Measurements from ENCODE around the gene COL18A1. TPM values are rescaled to one million over a fixed set of nuclear protein-coding genes. Genes with fewer than 3 reads are reported as not detected.

The COL18A1 gene
- total and polyA plus RNA-seq, 5 experiments from 2014 or later = 1.5 to 22.2 (median 9.9) TPM

DNA sequence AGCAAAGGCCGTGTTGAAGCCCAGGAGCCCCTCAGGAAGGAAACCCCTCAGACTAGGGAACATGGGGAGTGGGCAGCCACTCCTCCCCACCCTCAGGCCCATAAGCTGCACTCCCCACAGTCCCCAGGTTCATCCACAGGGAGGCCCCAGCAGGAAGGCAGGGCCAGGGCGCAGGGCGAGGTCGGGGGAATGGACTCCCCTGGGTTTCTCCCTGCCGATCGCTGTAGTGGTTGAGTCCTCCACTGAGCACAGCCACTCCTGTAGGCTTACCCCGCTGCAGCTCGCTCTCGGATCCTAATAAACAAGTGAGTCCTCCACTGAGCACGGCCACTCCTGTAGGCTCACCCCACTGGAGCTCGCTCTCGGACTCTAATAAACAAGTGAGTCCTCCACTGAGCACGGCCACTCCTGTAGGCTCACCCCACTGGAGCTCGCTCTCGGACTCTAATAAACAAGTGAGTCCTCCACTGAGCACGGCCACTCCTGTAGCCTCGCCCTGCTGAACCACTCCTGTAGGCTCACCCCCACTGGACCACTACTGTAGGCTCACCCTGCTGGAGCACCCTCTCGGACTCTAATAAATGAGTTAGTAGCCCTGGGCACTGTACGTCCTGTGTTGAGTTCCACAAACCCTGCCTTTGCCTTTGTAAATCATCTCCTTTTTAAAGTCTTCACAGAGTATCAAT, 16.2 kb upstream of the COL18A1 start:
- no peak overlapping the region for H3K4me3 Mint-ChIP-seq
- peaks cover 0 to 1% (median 0%) of the 10 kb centered on the region in 4 donors for H3K4me1 Mint-ChIP-seq
- POLR2A ChIA-PET = no interaction called here
- peak in 1 of 10 donors; percentile 49 for DNase-seq
- H3K27me3 Mint-ChIP-seq = peaks cover 0 to 29% (median 6%) of the 10 kb centered on the region in 5 donors
- ATAC-seq = no peak
- no peak overlapping the region for H3K27ac Mint-ChIP-seq
- no peaks in the 10 kb centered on the region for H3K36me3 Mint-ChIP-seq
- no peaks in the 10 kb centered on the region for H3K9me3 Mint-ChIP-seq

DNA sequence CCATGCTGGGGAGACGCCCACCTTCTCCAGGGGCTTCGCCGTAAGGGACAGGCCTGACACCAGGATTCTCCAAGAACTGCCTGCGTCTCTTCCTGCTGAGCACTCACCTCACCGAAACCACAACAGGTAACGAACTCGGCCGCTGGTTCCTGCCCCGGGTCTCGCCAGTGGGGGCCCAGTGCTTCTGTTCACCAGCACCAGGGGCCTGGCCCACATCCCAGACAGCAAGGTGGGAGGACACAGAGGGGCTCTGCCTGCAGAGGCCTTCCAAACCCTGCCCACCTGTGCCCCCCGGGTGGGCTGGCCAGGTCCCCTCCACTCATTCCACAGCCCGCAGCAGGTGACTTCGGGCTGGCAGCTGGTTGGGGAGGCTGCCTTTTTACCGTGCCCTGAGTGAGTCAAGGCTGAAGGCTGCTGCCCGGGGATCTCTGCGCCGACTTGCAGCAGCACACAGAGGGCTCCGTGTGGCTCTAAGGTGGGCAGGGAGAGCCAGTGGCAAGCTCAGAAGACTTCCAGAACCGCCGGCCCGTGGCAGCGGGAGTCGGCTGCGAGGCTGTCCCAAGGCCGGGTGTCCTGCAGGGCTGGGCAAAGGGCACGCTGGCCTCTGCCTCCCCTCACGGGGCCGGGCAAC, 14.7 kb upstream of the COL18A1 start:
- Mint-ChIP-seq H3K27ac (no peak overlapping the region), H3K27me3 (peaks cover 0 to 21% (median 4%) of the 10 kb centered on the region in 5 donors), H3K4me1 (peaks cover 0 to 1% (median 0%) of the 10 kb centered on the region in 4 donors), H3K9me3 (no peaks in the 10 kb centered on the region), H3K4me3 (no peak overlapping the region), H3K36me3 (no peaks in the 10 kb centered on the region)
- POLR2A ChIA-PET = no interaction called here
- no peak for ATAC-seq
- DNase-seq = peak in 1 of 10 donors; percentile 30

DNA sequence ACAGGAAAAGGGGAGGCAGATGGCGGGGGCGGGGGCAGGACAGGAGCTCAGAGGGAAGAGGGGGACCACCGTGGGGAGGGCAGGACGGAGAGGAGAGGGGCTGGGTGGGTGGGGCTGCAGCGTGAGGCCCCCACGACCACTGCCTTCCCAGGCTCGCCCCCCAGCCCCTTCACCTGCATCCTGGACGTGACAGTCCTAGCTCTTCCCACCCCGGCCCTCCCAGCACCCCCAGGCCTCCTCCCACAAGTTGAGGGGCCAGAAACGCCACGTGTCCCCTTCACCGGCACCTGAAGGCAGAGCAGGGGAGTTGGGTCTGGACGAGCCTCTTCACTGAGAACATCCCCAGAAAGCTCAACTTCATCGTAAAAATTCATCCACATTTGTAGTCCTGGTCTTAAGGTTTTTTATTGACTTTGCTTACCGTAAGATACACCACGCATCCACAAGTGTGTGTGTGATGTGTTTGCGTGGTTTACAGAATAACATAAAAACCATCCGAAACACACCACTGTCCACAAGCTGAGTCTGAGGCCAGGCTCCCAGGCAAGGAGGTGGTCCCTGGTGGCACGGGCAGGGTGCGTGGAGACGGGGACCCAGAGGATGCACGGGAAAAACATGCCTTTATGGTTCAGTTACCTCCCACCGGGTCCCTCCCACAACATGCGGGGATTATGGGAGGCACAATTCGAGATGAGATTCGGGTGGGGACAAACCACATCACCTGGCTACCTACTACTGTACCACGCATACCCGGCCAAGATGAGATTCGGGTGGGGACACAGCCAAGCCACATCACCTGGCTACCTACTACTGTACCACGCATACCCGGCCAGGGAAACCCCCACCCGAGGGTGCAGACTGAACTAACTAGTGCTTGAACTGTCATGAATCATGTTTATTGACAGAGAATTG, 13.9 kb upstream of the COL18A1 start:
- no peak overlapping the region for H3K4me3 Mint-ChIP-seq
- no peak overlapping the region for H3K27ac Mint-ChIP-seq
- H3K9me3 Mint-ChIP-seq = no peaks in the 10 kb centered on the region
- H3K36me3 Mint-ChIP-seq = no peaks in the 10 kb centered on the region
- H3K4me1 Mint-ChIP-seq = peaks cover 0 to 1% (median 0%) of the 10 kb centered on the region in 4 donors
- peaks cover 0 to 15% (median 0%) of the 10 kb centered on the region in 5 donors for H3K27me3 Mint-ChIP-seq
- POLR2A ChIA-PET = no interaction called here
- ATAC-seq (no peak), DNase-seq (peak in 1 of 10 donors; percentile 35)

DNA sequence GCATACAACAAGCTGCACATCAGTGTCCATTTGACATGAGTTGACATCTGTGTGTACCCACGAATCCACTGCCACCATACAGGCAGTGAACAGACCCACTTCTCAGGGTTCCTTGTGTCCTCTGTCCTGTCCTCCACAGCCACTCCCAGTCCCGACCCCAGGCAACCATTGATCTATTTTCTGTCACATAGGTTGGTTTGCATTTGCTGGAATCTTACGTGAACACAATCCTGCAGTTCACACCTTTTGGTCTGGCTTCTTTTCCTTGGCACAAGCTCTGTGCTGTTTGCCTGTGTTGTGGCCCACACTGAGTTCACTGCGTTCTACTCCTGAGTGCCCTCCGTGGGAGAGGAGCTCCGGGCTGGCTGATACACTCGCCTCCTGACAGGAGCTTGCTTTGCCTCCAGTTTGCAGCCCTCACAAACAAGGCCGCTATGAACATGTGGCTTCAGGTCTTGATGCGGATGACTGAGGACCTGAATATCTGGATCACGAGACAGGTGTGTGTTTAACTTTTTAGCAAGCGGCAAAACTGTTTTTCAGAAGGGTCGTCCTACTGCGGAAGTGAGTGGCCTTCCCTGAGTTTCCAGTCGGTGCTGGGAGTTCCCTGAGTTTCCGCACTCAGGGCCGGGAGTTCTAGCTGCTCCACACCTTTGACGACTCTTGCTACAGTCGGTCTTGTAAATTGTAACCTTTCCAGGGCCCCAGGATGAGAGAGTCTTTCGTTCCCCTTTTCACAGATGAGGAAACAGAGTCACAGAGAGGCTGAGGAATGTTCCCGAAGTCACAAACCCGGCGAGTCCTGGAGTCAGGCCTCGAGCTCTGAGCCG, 13.0 kb upstream of the COL18A1 start:
- peaks cover 0 to 19% (median 0%) of the 10 kb centered on the region in 5 donors for H3K27me3 Mint-ChIP-seq
- H3K27ac Mint-ChIP-seq = peak overlapping the region in 1 of 10 donors; percentile 44
- H3K9me3 Mint-ChIP-seq = no peaks in the 10 kb centered on the region
- H3K4me3 Mint-ChIP-seq = no peak overlapping the region
- DNase-seq (peak in 1 of 10 donors; percentile 55), ATAC-seq (no peak)
- no peaks in the 10 kb centered on the region for H3K36me3 Mint-ChIP-seq
- peaks cover 0 to 1% (median 0%) of the 10 kb centered on the region in 4 donors for H3K4me1 Mint-ChIP-seq
- POLR2A ChIA-PET = no interaction called here

DNA sequence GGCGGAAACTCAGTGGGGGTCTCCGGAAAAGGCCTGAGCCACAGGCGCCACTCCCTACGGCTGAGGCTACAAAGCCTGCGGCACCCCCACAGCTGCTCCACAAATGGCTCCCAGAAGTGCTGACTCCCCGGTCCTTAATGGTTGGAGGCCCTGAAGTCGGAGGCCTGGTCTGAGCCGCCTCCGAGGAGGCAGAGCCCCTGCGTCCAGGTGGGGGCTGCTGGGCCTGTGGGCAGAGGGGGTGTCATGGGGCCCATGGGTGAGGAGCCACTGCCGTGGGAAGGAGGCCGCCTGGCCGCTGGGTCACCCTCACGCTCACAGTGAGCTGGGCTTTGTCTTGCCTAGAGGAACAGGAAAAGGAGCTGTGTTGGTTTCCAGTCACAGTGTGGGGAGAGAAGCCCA, 12.4 kb upstream of the COL18A1 start:
- H3K27ac Mint-ChIP-seq = peak overlapping the region in 1 of 10 donors; percentile 44
- no peaks in the 10 kb centered on the region for H3K9me3 Mint-ChIP-seq
- H3K4me1 Mint-ChIP-seq = peaks cover 0 to 1% (median 0%) of the 10 kb centered on the region in 4 donors
- ATAC-seq (no peak), DNase-seq (peak in 1 of 10 donors; percentile 19)
- H3K27me3 Mint-ChIP-seq = peaks cover 0 to 16% (median 0%) of the 10 kb centered on the region in 5 donors
- POLR2A ChIA-PET = no interaction called here
- no peak overlapping the region for H3K4me3 Mint-ChIP-seq
- no peaks in the 10 kb centered on the region for H3K36me3 Mint-ChIP-seq

DNA sequence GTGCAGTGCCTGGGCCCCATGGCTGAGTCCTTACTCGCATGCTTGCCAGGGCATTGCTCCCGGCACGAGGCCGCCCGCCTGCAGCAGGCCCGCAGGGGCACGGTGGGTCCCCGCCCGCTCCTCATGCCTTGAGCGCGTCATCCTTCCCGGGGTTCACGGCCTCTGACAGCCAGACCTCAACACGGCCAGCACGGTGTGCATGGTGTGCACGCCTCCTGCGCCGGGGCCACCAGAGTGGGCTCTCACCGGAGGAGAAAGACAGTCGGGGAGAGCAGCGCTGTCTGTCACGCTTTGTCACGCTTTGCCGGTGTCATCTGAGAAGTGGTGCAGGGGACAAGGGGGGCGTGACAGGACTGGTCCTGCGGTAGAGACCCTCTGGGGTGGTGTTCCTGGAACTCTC, 11.9 kb upstream of the COL18A1 start:
- DNase-seq = peak in 1 of 10 donors; percentile 46
- Mint-ChIP-seq H3K4me3 (no peak overlapping the region), H3K4me1 (peaks cover 0 to 1% (median 0%) of the 10 kb centered on the region in 4 donors)

DNA sequence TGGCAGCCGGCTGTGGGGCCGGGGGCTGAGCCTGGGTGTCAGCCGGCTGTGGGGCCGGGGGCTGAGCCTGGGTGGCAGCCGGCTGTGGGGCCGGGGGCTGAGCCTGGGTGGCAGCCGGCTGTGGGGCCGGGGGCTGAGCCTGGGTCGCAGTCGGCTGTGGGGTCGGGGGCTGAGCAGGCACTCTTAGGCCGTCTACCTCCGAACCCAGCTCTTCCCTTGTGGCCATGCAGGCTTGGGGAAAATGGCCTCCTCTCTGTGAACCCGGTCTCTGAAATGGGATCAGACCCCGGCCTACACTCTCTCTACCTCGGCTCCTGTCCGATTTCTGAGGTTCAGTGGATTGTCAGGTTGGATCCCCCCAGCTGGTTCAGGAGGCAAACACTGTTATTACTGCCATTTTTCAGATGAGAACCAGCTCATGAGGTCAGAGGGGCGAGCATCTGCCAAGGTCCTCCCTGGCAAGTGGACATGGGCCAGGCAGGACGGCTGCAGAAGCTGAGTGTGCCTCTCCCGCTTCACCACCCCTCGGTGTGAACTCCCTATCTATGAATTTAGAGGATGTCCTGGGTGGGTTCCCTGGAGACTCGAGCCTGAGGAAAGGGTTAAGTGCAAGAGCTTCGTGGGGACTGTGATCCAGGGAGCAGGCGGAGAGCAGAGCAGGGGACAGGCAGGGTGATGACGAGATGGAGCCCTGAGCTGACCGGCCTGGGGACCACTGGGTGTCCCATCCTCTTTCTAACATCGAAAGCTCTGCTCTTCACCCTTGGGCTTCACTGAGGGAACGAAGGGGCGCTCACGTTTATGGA, 10.9 kb upstream of the COL18A1 start:
- DNase-seq = peak in 1 of 10 donors; percentile 24

More for the DNA sequence above, 11.9 kb upstream of the COL18A1 start:
- no peak overlapping the region for H3K27ac Mint-ChIP-seq
- H3K27me3 Mint-ChIP-seq = peaks cover 0 to 14% (median 0%) of the 10 kb centered on the region in 5 donors
- ATAC-seq = no peak
- POLR2A ChIA-PET = no interaction called here
- no peaks in the 10 kb centered on the region for H3K9me3 Mint-ChIP-seq
- H3K36me3 Mint-ChIP-seq = no peaks in the 10 kb centered on the region

DNA sequence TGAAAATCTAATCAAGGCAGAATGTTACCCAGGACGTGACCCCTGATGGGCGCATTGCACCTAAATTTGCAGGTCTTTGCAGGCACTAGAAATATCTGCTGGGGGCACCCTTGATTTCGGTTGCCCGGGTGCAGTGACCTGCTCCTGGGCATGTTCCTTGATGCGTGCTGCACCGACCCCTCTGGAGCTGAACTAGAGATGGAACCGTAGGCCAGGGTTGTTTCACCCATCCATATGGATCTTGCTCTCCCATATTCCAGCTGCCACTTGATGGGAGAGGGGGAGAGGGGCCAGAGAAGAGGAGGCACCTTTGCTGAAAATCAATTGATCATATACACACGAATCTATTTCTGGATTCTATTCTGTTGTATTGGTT, 8.4 kb upstream of the COL18A1 start:
- Mint-ChIP-seq H3K4me3 (no peak overlapping the region), H3K9me3 (peaks cover 6 to 9% (median 6%) of the 10 kb centered on the region in 9 donors), H3K27ac (no peak overlapping the region), H3K27me3 (peaks cover 12 to 28% (median 25%) of the 10 kb centered on the region in 5 donors), H3K36me3 (peaks cover 0 to 7% (median 6%) of the 10 kb centered on the region in 3 donors), H3K4me1 (no peaks in the 10 kb centered on the region)
- POLR2A ChIA-PET = no interaction called here
- no peak for ATAC-seq
- DNase-seq = peak in 1 of 10 donors; percentile 23

More for the DNA sequence above, 10.9 kb upstream of the COL18A1 start:
- Mint-ChIP-seq H3K27ac (no peak overlapping the region), H3K4me1 (peaks cover 0 to 1% (median 0%) of the 10 kb centered on the region in 4 donors), H3K4me3 (no peak overlapping the region), H3K36me3 (no peaks in the 10 kb centered on the region), H3K9me3 (no peaks in the 10 kb centered on the region), H3K27me3 (peaks cover 0 to 15% (median 7%) of the 10 kb centered on the region in 5 donors)
- POLR2A ChIA-PET = no interaction called here
- no peak for ATAC-seq

DNA sequence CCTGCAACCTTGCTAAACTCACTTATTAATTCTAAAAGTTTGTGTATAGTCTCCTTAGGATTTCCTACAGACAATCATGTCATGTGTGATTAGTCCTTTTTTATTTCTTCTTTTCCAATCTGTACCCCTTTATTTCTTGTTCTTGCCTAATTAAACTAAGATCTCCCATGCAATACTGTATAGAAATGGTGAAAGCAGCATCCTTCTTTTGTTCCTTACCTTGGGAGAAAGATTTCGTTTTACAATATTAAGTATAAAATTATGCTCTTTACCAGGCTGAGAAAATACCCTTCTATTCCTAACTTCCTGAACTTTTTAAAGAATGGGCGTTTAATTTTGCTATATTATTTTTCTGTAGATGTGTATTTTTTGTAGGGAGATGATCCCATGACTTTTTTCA, 7.6 kb upstream of the COL18A1 start:
- H3K27me3 Mint-ChIP-seq = peaks cover 16 to 34% (median 32%) of the 10 kb centered on the region in 5 donors
- H3K9me3 Mint-ChIP-seq = peaks cover 6 to 11% (median 7%) of the 10 kb centered on the region in 9 donors
- POLR2A ChIA-PET = no interaction called here
- no peaks in the 10 kb centered on the region for H3K4me1 Mint-ChIP-seq
- ATAC-seq (no peak), DNase-seq (no peak)
- peaks cover 0 to 9% (median 7%) of the 10 kb centered on the region in 3 donors for H3K36me3 Mint-ChIP-seq
- no peak overlapping the region for H3K27ac Mint-ChIP-seq
- no peak overlapping the region for H3K4me3 Mint-ChIP-seq

DNA sequence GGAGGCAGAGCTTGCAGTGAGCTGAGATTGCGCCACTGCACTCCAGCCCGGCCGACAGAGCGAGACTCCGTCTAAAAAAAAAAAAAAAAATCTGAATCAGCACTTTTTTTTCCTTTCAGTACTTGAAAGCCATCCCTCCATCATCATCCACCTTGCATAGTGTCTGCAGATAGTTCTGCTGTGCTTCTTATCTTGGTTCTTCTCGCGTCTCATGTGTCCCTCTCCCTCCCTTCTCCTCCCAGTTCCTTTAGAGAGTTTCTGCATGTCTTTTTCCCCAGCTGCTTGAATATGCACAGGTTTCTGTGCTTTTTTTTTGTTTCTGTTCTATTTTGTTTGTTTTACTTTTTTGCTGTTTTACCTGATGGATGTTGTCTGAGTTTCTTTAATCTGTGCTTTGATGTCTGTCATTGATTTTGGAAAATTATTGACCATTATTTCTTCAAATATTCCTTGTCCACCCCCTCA, 3.9 kb upstream of the COL18A1 start:
- ATAC-seq (no peak), DNase-seq (no peak)
- Mint-ChIP-seq H3K4me3 (no peak overlapping the region), H3K36me3 (peaks cover 7 to 9% (median 8%) of the 10 kb centered on the region in 3 donors), H3K4me1 (peaks cover 8 to 14% (median 9%) of the 10 kb centered on the region in 4 donors), H3K27ac (no peak overlapping the region), H3K9me3 (peaks cover 6 to 12% (median 8%) of the 10 kb centered on the region in 9 donors), H3K27me3 (peaks cover 27 to 57% (median 44%) of the 10 kb centered on the region in 5 donors)
- POLR2A ChIA-PET = interaction anchor here (0.7 kb wide), 1 partner anchor 574 kb away, joined by 3 read pairs; no protein-coding TSS in a partner anchor
